OCI-LY1 (cell line): Measurements from ENCODE around the gene PI4KA.

Experiments used
- H2AFZ ChIP-seq: fragments of 200-600 bp; sonication (generic), shearing (Covaris generic); 2 replicates; pipeline ENCODE4 v1.6.0; 2014; ENCODE audit warnings: antibody characterized with exemption, mild to moderate bottlenecking, low read length
- H3F3A ChIP-seq: fragments of 200-600 bp; sonication (generic), shearing (Covaris generic); 2 replicates; pipeline ENCODE4 v1.6.0; 2014; ENCODE audit warnings: mild to moderate bottlenecking, antibody characterized with exemption, low read length, moderate library complexity; ENCODE audit not compliant: insufficient read depth
- H3K27ac ChIP-seq: fragments of 200-600 bp; sonication (generic); 2 replicates; pipeline ENCODE4 v1.5.1; 2014; ENCODE audit warnings: low read length, mixed run types, mild to moderate bottlenecking, low read depth; ENCODE audit not compliant: poor library complexity, severe bottlenecking
- H3K27me3 ChIP-seq: fragments of 200-600 bp; sonication (generic); 2 replicates; pipeline ENCODE4 v1.6.0; 2014; ENCODE audit warnings: antibody characterized with exemption, mild to moderate bottlenecking, low read length, moderate library complexity; ENCODE audit not compliant: insufficient read depth
- H3K36me3 ChIP-seq: fragments of 200-600 bp; sonication (generic); 2 replicates; pipeline ENCODE4 v1.6.1; 2014; ENCODE audit warnings: mild to moderate bottlenecking, antibody characterized with exemption, low read length, moderate library complexity, mixed read lengths; ENCODE audit not compliant: insufficient read depth
- H3K4me1 ChIP-seq: fragments of 200-600 bp; sonication (generic); 2 replicates; pipeline ENCODE4 v1.5.1; 2014; ENCODE audit warnings: mild to moderate bottlenecking, low read length, moderate library complexity; ENCODE audit not compliant: insufficient read depth, severe bottlenecking
- H3K4me2 ChIP-seq: fragments of 200-600 bp; sonication (generic), shearing (Covaris generic); 2 replicates; pipeline ENCODE4 v1.6.1; 2014; ENCODE audit warnings: low read length
- H3K4me3 ChIP-seq: fragments of 200-600 bp; sonication (generic); 2 replicates; pipeline ENCODE4 v1.5.1; 2014; ENCODE audit warnings: low read length, low read depth, mild to moderate bottlenecking, mixed read lengths; ENCODE audit not compliant: poor library complexity, severe bottlenecking
- H3K79me2 ChIP-seq: fragments of 200-600 bp; shearing (Covaris generic); 2 replicates; pipeline ENCODE4 v1.6.1; 2016; ENCODE audit warnings: mixed run types, low read length, mixed read lengths; ENCODE audit not compliant: insufficient read depth
- H3K9ac ChIP-seq: fragments of 200-600 bp; sonication (generic), shearing (Covaris generic); 2 replicates; pipeline ENCODE4 v1.6.1; 2014; ENCODE audit warnings: mild to moderate bottlenecking, low read length, mixed read lengths
- H3K9me2 ChIP-seq: fragments of 200-600 bp; sonication (generic), shearing (Covaris generic); 2 replicates; pipeline ENCODE4 v1.6.1; 2014; ENCODE audit warnings: low read depth, mild to moderate bottlenecking, low read length, mixed read lengths
- H3K9me3 ChIP-seq: fragments of 200-600 bp; shearing (Covaris generic); 2 replicates; pipeline ENCODE4 v1.6.1; 2014; ENCODE audit warnings: low read length, mixed read lengths
- H4K20me1 ChIP-seq: fragments of 200-600 bp; sonication (generic), shearing (Covaris generic); 2 replicates; pipeline ENCODE4 v1.6.0; 2016; ENCODE audit warnings: mild to moderate bottlenecking, low read length; ENCODE audit not compliant: insufficient read depth
- CTCF ChIP-seq: fragments of 200-600 bp; sonication (generic), shearing (Covaris generic); IDR thresholded peaks from 2 replicates; pipeline ENCODE4 v1.5.1; 2017; ENCODE audit warnings: mild to moderate bottlenecking, antibody characterized with exemption, low read length, moderate library complexity, mixed read lengths
- EZH2 ChIP-seq: fragments of 200-600 bp; sonication (generic), shearing (Covaris generic); IDR thresholded peaks from 2 replicates; pipeline ENCODE4 v1.8.0; 2017; ENCODE audit warnings: borderline replicate concordance, mixed run types, mild to moderate bottlenecking, antibody characterized with exemption, low read length, moderate library complexity, mixed read lengths

PI4KA gene

GRCh38 chr22:20802922-20803553 lies 55.6 kb downstream of the PI4KA start:
- Histone ChIP-seq H3K27ac (no peak overlapping the region), H3K4me2 (no peak overlapping the region), H2AFZ (no peak overlapping the region), H3K27me3 (no peaks in the 10 kb centered on the region), H3K9me3 (no peaks in the 10 kb centered on the region), H3K9ac (no peak overlapping the region), H3K4me3 (no peak overlapping the region), H3F3A (no peaks in the 10 kb centered on the region), H3K9me2 (no peaks in the 10 kb centered on the region), H4K20me1 (no peaks in the 10 kb centered on the region), H3K36me3 (peaks cover 85% of the 10 kb centered on the region), H3K4me1 (no peaks in the 10 kb centered on the region), H3K79me2 (no peaks in the 10 kb centered on the region)
- TF ChIP-seq EZH2 (no peak), CTCF (no peak)

GRCh38 chr22:20802452-20802851 lies 56.2 kb downstream of the PI4KA start:
- Histone ChIP-seq H4K20me1 (no peaks in the 10 kb centered on the region), H3F3A (no peaks in the 10 kb centered on the region), H3K4me1 (no peaks in the 10 kb centered on the region), H3K9ac (no peak overlapping the region), H3K27me3 (no peaks in the 10 kb centered on the region), H3K9me2 (no peaks in the 10 kb centered on the region), H3K4me2 (no peak overlapping the region), H3K79me2 (no peaks in the 10 kb centered on the region), H3K9me3 (no peaks in the 10 kb centered on the region), H2AFZ (no peak overlapping the region), H3K27ac (no peak overlapping the region), H3K4me3 (no peak overlapping the region), H3K36me3 (peaks cover 87% of the 10 kb centered on the region)
- TF ChIP-seq EZH2: no peak

GRCh38 chr22:20799449-20799848 lies 59.2 kb downstream of the PI4KA start:
- no peak overlapping the region for H2AFZ ChIP-seq
- no peaks in the 10 kb centered on the region for H4K20me1 ChIP-seq
- H3K27me3 ChIP-seq: no peaks in the 10 kb centered on the region
- no peaks in the 10 kb centered on the region for H3K9me3 ChIP-seq
- no peak overlapping the region for H3K9ac ChIP-seq
- TF ChIP-seq CTCF (no peak), EZH2 (no peak)
- H3K4me2 ChIP-seq: no peak overlapping the region
- no peaks in the 10 kb centered on the region for H3K79me2 ChIP-seq
- peaks cover 87% of the 10 kb centered on the region for H3K36me3 ChIP-seq
- H3K4me1 ChIP-seq: no peaks in the 10 kb centered on the region
- H3F3A ChIP-seq: no peaks in the 10 kb centered on the region
- H3K9me2 ChIP-seq: no peaks in the 10 kb centered on the region
- no peak overlapping the region for H3K27ac ChIP-seq
- H3K4me3 ChIP-seq: no peak overlapping the region

- H3K9me3 ChIP-seq: no peaks in the 10 kb centered on the region
- no peak overlapping the region for H3K9ac ChIP-seq
- no peaks in the 10 kb centered on the region for H3K27me3 ChIP-seq
- no peaks in the 10 kb centered on the region for H3K79me2 ChIP-seq
- TF ChIP-seq EZH2: no peak
- TF ChIP-seq CTCF: no peak
- no peaks in the 10 kb centered on the region for H3K4me1 ChIP-seq
- H3K4me3 ChIP-seq: no peak overlapping the region
- no peaks in the 10 kb centered on the region for H3K9me2 ChIP-seq
- H3K36me3 ChIP-seq: peaks cover 83% of the 10 kb centered on the region
- H3F3A ChIP-seq: no peaks in the 10 kb centered on the region
- H4K20me1 ChIP-seq: no peaks in the 10 kb centered on the region
- H2AFZ ChIP-seq: no peak overlapping the region
- H3K27ac ChIP-seq: no peak overlapping the region
- H3K4me2 ChIP-seq: no peak overlapping the region
Measured at GRCh38 chr22:20798974-20799373, 59.6 kb downstream of the PI4KA start.
